ENCODE data around the gene KMT2D.

Gene KMT2D

DNA sequence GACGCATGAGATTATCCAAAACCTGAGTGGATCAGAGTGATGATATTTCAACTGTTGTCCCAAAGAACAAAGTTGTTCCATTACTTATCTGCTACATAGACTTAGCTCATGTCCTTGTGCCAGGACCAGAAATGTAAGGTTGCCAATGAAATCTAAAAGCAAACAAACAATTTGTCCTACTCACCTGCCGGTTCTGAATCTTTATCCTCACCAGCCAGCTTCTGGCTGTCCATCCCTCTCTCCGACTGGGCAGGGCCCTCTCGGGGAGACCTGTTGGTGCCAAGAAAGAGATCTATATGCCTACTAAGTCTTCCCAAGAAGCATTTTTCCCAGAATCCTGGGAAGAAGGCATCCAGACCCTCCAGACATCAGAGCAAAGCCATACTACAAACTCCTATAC is 5.5 kb downstream of the KMT2D start:
- FAIRE-seq (no peak), DNase-seq (ENCODE audit: insufficient read length, low spot score) (no peak)
- TF ChIP-seq PAX5 (IDR thresholded peaks at IDR 0.05; ENCODE audit: insufficient read depth, low read length, severe bottlenecking) (no peak), POU2F2 (IDR thresholded peaks at IDR 0.05; ENCODE audit: low read depth, low read length) (no peak), SPI1 (IDR thresholded peaks at IDR 0.05; ENCODE audit: low read depth, low read length) (no peak), POLR2A (IDR thresholded peaks at IDR 0.05; ENCODE audit: low read depth, low read length) (no peak), POLR2AphosphoS5 (IDR thresholded peaks at IDR 0.05; ENCODE audit: low read depth, low read length) (no peak), TAF1 (IDR thresholded peaks at IDR 0.05; ENCODE audit: low read depth, low read length) (no peak)

DNA sequence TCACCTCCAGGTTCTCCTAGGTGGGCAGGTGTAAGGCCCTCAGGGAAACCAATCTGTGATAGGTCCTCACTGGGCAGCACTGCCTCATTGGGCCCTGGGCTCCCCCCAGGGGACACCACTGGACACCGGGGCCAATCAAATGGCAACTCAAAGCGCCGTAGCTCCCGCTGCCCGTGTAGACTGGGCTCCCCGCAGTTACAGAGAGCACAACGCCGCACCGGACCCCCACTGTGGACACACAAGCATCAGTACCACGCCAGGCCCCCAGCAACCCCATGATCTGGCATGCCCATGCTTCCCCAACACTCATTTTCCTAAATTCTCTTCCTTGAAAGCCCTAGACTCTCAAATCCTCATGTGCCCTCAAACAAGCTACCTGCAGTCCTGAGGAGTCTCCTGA is 6.1 kb downstream of the KMT2D start:
- no peak for FAIRE-seq
- TF ChIP-seq POLR2A (IDR thresholded peaks at IDR 0.05; ENCODE audit: low read depth, low read length) (no peak), PAX5 (IDR thresholded peaks at IDR 0.05; ENCODE audit: insufficient read depth, low read length, severe bottlenecking) (no peak), POLR2AphosphoS5 (IDR thresholded peaks at IDR 0.05; ENCODE audit: low read depth, low read length) (no peak), SPI1 (IDR thresholded peaks at IDR 0.05; ENCODE audit: low read depth, low read length) (no peak), TAF1 (IDR thresholded peaks at IDR 0.05; ENCODE audit: low read depth, low read length) (no peak), POU2F2 (IDR thresholded peaks at IDR 0.05; ENCODE audit: low read depth, low read length) (no peak)
- no peak for DNase-seq (ENCODE audit: insufficient read length, low spot score)

DNA sequence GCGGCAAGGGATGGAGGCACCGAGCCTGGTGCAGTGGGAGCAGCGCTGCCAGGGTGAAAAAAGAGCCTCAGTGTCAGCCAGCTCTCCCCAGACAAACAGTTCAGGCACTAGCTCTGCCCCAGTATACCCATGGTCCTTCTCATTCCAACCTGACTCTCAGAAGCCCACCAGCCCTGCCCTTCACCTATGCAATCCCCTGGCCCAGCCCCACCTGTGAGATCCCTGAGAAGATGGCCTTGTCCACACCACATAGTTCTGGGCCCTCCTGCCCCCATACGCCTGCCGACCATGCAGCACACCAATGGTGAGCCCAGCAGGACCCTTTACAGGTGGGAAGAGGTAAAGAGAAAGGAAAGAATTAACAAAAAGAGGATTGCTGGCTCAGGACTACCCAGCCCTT is 6.5 kb downstream of the KMT2D start:
- no peak for FAIRE-seq
- TF ChIP-seq POU2F2 (IDR thresholded peaks at IDR 0.05; ENCODE audit: low read depth, low read length) (no peak), SPI1 (IDR thresholded peaks at IDR 0.05; ENCODE audit: low read depth, low read length) (no peak), PAX5 (IDR thresholded peaks at IDR 0.05; ENCODE audit: insufficient read depth, low read length, severe bottlenecking) (no peak), POLR2AphosphoS5 (IDR thresholded peaks at IDR 0.05; ENCODE audit: low read depth, low read length) (no peak), POLR2A (IDR thresholded peaks at IDR 0.05; ENCODE audit: low read depth, low read length) (no peak), TAF1 (IDR thresholded peaks at IDR 0.05; ENCODE audit: low read depth, low read length) (no peak)
- no peak for DNase-seq (ENCODE audit: insufficient read length, low spot score)

DNA sequence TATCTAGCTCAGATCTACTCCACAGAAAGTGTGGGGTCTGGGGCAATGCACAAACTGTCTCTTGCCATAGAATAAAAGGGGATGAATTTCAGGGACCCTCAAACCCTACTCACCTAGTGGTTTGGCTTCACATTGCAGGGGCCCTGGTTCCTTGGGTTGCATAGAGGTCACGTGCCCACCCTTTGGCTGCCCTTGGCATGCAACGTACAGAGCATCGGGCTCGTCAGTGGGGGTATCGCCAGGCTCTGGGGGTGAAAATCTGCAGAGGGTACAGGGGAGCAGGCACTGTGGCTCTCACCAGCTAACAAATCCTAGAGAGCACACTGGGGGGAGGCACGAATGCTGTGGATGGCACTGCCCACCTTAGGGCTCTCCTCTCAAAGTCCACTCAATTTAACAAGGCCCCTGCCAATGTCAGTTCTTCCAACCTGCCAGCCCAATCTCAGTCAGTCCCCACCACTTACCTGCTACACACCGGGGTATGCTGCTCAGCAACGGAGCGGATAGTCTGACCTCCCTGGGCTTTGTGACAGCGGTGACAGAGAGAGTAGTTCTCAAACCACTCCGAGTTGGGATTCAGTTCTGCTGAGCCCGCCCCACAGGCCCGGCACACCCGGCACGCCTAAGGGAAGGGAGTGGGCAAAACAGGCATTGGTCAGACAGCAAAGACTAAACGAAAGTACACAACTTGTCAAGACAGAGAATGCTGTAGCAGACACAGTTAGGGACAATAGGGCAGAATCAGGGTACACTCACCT is 8.0 kb downstream of the KMT2D start:
- FAIRE-seq (no peak), DNase-seq (ENCODE audit: insufficient read length, low spot score) (no peak)
- TF ChIP-seq TAF1 (IDR thresholded peaks at IDR 0.05; ENCODE audit: low read depth, low read length) (no peak), POU2F2 (IDR thresholded peaks at IDR 0.05; ENCODE audit: low read depth, low read length) (no peak), POLR2AphosphoS5 (IDR thresholded peaks at IDR 0.05; ENCODE audit: low read depth, low read length) (no peak), PAX5 (IDR thresholded peaks at IDR 0.05; ENCODE audit: insufficient read depth, low read length, severe bottlenecking) (no peak), SPI1 (IDR thresholded peaks at IDR 0.05; ENCODE audit: low read depth, low read length) (no peak), POLR2A (IDR thresholded peaks at IDR 0.05; ENCODE audit: low read depth, low read length) (no peak)

DNA sequence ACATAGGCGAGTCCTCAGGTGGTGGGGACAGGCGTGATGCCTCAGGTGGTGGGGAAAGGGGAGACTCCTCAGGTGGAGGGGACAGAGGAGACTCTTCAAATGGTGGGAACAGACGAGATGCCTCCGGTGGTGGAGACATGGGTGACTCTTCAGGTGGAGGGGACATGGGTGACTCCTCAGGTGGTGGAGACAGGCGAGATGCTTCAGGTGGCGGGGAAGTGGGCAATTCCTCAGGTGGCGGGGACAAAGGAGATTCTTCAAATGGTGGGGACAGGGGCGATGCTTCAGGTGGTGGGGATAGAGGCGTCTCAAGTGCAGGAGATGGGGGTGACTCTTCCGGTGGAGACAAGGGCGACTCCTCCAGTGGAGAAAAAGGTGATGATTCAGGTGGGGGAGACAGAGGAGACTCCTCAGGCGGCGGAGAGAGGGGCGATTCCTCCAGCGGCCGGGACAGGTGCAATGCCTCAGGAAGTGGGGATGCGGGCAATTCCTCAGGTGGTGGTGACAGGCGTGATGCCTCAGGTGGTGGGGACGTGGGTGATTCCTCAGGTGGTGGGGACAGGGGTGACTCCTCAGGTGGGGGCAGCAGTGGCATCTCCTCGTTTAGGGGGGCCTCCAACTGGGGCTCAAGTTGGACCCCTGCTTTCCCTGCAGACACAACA is 8.7 kb downstream of the KMT2D start:
- TF ChIP-seq POLR2A (IDR thresholded peaks at IDR 0.05; ENCODE audit: low read depth, low read length) (no peak), TAF1 (IDR thresholded peaks at IDR 0.05; ENCODE audit: low read depth, low read length) (no peak), POU2F2 (IDR thresholded peaks at IDR 0.05; ENCODE audit: low read depth, low read length) (no peak), PAX5 (IDR thresholded peaks at IDR 0.05; ENCODE audit: insufficient read depth, low read length, severe bottlenecking) (no peak), POLR2AphosphoS5 (IDR thresholded peaks at IDR 0.05; ENCODE audit: low read depth, low read length) (no peak), SPI1 (IDR thresholded peaks at IDR 0.05; ENCODE audit: low read depth, low read length) (no peak)
- no peak for DNase-seq (ENCODE audit: insufficient read length, low spot score)

DNA sequence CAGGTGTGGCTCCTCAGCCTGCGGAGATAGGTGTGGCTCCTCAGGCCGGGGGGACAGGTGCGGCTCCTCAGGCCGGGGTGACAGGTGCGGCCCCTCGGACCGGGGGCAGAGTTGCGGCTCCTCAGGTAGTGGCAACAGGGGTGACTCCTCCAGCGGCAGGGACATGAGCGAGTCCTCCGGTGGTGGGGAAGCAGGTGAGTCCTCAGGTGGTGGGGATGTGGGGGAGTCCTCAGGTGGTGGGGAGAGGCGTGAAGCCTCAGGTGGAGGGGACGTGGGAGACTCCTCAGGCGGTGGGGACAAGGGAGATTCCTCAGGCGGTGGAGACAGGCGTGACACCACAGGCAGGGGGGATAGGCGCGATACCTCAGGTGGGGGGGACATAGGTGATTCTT is 9.2 kb downstream of the KMT2D start:
- DNase-seq (ENCODE audit: insufficient read length, low spot score) (no peak), FAIRE-seq (no peak)
- no peak for TF ChIP-seq POLR2A (IDR thresholded peaks at IDR 0.05; ENCODE audit: low read depth, low read length)
- no peak for TF ChIP-seq PAX5 (IDR thresholded peaks at IDR 0.05; ENCODE audit: insufficient read depth, low read length, severe bottlenecking)
- TF ChIP-seq SPI1 (IDR thresholded peaks at IDR 0.05; ENCODE audit: low read depth, low read length) = no peak
- no peak for TF ChIP-seq POU2F2 (IDR thresholded peaks at IDR 0.05; ENCODE audit: low read depth, low read length)
- TF ChIP-seq TAF1 (IDR thresholded peaks at IDR 0.05; ENCODE audit: low read depth, low read length) = no peak
- TF ChIP-seq POLR2AphosphoS5 (IDR thresholded peaks at IDR 0.05; ENCODE audit: low read depth, low read length) = no peak

More for the DNA sequence above, 8.7 kb downstream of the KMT2D start:
- no peak for FAIRE-seq

DNA sequence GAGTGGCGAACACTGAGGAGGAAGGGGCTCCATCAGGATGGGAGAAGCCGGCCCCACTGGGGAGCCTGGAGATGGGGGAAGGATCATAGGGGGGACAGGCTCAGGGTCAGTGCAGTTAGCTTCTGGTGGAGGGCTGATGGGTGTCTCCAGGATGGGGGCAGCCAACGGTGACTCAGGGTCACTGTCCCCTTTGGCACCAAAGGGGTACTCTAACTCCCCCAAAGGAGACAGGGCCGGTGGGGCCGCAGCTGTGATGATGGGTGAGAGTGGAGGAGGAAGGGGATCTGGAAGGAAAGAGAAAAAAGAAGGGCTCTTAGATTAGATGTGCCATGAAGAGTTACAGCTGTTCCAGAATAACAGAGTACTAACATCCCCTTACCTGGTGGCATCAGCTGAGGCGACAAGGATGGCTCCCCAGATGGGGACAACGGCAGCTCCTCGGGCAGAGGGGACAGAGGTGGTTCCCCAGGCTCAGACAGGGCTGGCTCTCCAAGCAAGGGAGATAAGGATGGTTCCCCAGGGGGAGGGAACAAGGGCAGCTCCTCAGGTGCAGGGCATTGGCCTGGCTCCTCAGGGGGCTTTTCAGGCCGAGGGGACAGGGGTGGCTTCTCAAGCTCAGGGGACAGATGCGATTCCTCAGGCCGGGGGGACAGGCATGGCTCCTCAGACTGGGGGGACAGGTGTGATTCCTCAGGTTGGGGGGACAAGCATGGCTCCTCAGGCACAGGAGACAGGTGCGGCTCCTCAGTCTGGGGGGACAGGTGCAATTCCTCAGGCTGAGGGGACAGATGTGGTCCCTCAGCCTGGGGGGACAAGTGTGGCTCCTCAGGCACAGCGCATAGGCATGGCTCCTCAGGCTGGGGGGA is 9.9 kb downstream of the KMT2D start:
- DNase-seq (ENCODE audit: insufficient read length, low spot score) (no peak), FAIRE-seq (no peak)
- TF ChIP-seq POLR2A (IDR thresholded peaks at IDR 0.05; ENCODE audit: low read depth, low read length) (no peak), POU2F2 (IDR thresholded peaks at IDR 0.05; ENCODE audit: low read depth, low read length) (no peak), TAF1 (IDR thresholded peaks at IDR 0.05; ENCODE audit: low read depth, low read length) (no peak), PAX5 (IDR thresholded peaks at IDR 0.05; ENCODE audit: insufficient read depth, low read length, severe bottlenecking) (no peak), POLR2AphosphoS5 (IDR thresholded peaks at IDR 0.05; ENCODE audit: low read depth, low read length) (no peak), SPI1 (IDR thresholded peaks at IDR 0.05; ENCODE audit: low read depth, low read length) (no peak)

DNA sequence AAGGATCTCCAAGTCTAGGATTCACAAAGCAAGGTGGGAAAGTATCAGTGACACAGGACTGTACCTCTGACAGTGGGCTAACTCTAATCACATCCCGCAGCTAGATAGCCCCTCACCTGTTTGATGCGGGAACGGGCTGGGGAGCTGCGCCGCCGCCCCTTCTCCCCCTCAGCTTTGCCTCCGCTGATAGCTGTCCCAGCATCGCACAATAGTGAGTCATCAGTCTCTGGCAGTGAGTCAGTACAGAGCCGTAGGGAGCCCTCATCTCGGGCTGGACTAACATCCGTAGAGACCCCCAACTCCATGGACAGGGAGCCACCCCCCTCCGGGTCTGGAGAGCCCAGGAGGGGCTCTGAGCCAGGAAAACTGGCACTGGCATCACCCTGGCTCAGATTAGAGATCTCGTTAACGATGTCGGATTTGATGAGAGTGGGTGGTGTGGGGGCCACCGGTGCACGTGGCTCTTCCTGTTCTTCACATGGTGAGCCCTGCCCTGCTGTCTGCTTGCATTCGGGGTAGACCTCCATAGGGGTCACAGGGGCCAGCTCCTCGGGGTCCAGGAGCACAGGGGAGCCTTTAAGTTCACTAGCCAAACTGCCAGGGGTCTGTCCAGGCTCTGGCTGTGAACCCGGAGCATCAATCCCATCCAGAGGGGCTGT is 10.9 kb downstream of the KMT2D start:
- TF ChIP-seq POU2F2 (IDR thresholded peaks at IDR 0.05; ENCODE audit: low read depth, low read length) (no peak), TAF1 (IDR thresholded peaks at IDR 0.05; ENCODE audit: low read depth, low read length) (no peak), POLR2A (IDR thresholded peaks at IDR 0.05; ENCODE audit: low read depth, low read length) (no peak), POLR2AphosphoS5 (IDR thresholded peaks at IDR 0.05; ENCODE audit: low read depth, low read length) (no peak)

More for the DNA sequence above, 10.9 kb downstream of the KMT2D start:
- FAIRE-seq (no peak), DNase-seq (ENCODE audit: insufficient read length, low spot score) (no peak)
